ENCODE measurements around the gene TSPAN6. TPM values are rescaled to one million over a fixed set of nuclear protein-coding genes. Genes with fewer than 3 reads are reported as not detected.

The TSPAN6 gene
- total and polyA plus RNA-seq, 9 of the 15 experiments (the other 6 are each of a cell fraction or from before 2014, with no cell fraction given): 0.04 to 0.68 (median 0.11) TPM; not detected in 6

- CTCF ChIA-PET (ENCODE audit: low intra/inter-chr PET ratio): no interaction called here
- Histone ChIP-seq H3K27me3 (ENCODE audit: control insufficient read depth in 2 of 2, insufficient read depth in 2 of 2, low read length in 2 of 2) (no peaks in the 10 kb centered on the region), H3K36me3 (ENCODE audit: control insufficient read depth, insufficient read depth, low read length) (no peaks in the 10 kb centered on the region), H3K4me1 (replicated peaks in 1 of 2; ENCODE audit: control insufficient read depth in 2 of 2, insufficient read depth in 2 of 2, low read length in 2 of 2) (no peaks in the 10 kb centered on the region), H3K9me1 (ENCODE audit: control insufficient read depth, insufficient read depth, low read length) (no peaks in the 10 kb centered on the region), H3K4me3 (no peak overlapping the region), H3K9ac (ENCODE audit: insufficient read depth in 1 of 2, low read depth in 2 of 2, low read length in 2 of 2) (no peak overlapping the region), H3K4me2 (ENCODE audit: insufficient read depth, low read length) (no peak overlapping the region), H3K9me3 (replicated peaks; ENCODE audit: control insufficient read depth, insufficient read depth, low read depth, low read length) (no peaks in the 10 kb centered on the region), H4K20me1 (replicated peaks; ENCODE audit: control insufficient read depth, insufficient read depth, low read length) (no peaks in the 10 kb centered on the region), H2AFZ (ENCODE audit: low read depth, low read length) (no peak overlapping the region), H3K79me2 (ENCODE audit: control insufficient read depth, insufficient read depth, low read length) (no peaks in the 10 kb centered on the region), H3K27ac (ENCODE audit: extremely low read depth, low read depth, low read length) (no peak overlapping the region)
- in situ Hi-C loops (cut with MboI): no loop called here
- no peak for ATAC-seq
- 0% methylated on average over 2 of the region's 2 CpGs for WGBS (ENCODE audit: insufficient coverage, low coverage, missing lambda C conversion rate)
- intact Hi-C loops (cut with micrococcal nuclease): no loop called here
- BruUV-seq (replicated peaks): no TSS peak
- POLR2A ChIA-PET: interaction anchor here (1.2 kb wide), 1 partner anchor 15 kb away, joined by 3 read pairs; no protein-coding TSS in a partner anchor
- no peak for FAIRE-seq
- no peak for DNase-seq (ENCODE audit: extremely low read depth in 1 of 4, low spot score in 3 of 4)
- TF ChIP-seq ZEB2 (IDR thresholded peaks at IDR 0.05) (no peak), RBBP5 (IDR thresholded peaks at IDR 0.05; ENCODE audit: borderline replicate concordance, insufficient read depth, low read length, poor library complexity, severe bottlenecking) (no peak), ZBTB7A (IDR thresholded peaks at IDR 0.05; ENCODE audit: borderline replicate concordance, control insufficient read depth, low read depth, low read length) (no peak)
Observed at GRCh38 chrX:100652266-100652665, 15.7 kb upstream of the TSPAN6 start.

- no peaks in the 10 kb centered on the region for H3K36me3 ChIP-seq (ENCODE audit: control insufficient read depth, insufficient read depth, low read length)
- WGBS (ENCODE audit: insufficient coverage, low coverage, missing lambda C conversion rate): 0% methylated on average over 1 of the region's 1 CpG
- H3K4me1 ChIP-seq (replicated peaks in 1 of 2; ENCODE audit: control insufficient read depth in 2 of 2, insufficient read depth in 2 of 2, low read length in 2 of 2): no peaks in the 10 kb centered on the region
- in situ Hi-C loops (cut with MboI) (no loop called here), intact Hi-C loops (cut with micrococcal nuclease) (no loop called here)
- POLR2A ChIA-PET: no interaction called here
- ATAC-seq (no peak), DNase-seq (ENCODE audit: extremely low read depth in 1 of 4, low spot score in 3 of 4) (no peak), FAIRE-seq (no peak)
- H3K9me3 ChIP-seq (replicated peaks; ENCODE audit: control insufficient read depth, insufficient read depth, low read depth, low read length): no peaks in the 10 kb centered on the region
- H3K9me1 ChIP-seq (ENCODE audit: control insufficient read depth, insufficient read depth, low read length): no peaks in the 10 kb centered on the region
- H3K27me3 ChIP-seq (ENCODE audit: control insufficient read depth in 2 of 2, insufficient read depth in 2 of 2, low read length in 2 of 2): no peaks in the 10 kb centered on the region
- H3K27ac ChIP-seq (ENCODE audit: extremely low read depth, low read depth, low read length): no peak overlapping the region
- no peaks in the 10 kb centered on the region for H3K79me2 ChIP-seq (ENCODE audit: control insufficient read depth, insufficient read depth, low read length)
- H3K4me3 ChIP-seq: no peak overlapping the region
- H3K4me2 ChIP-seq (ENCODE audit: insufficient read depth, low read length): no peak overlapping the region
- no peaks in the 10 kb centered on the region for H4K20me1 ChIP-seq (replicated peaks; ENCODE audit: control insufficient read depth, insufficient read depth, low read length)
- H3K9ac ChIP-seq (ENCODE audit: insufficient read depth in 1 of 2, low read depth in 2 of 2, low read length in 2 of 2): no peak overlapping the region
- no TSS peak for BruUV-seq (replicated peaks)
- CTCF ChIA-PET (ENCODE audit: low intra/inter-chr PET ratio): no interaction called here
- no peak overlapping the region for H2AFZ ChIP-seq (ENCODE audit: low read depth, low read length)
- no peak for TF ChIP-seq ZSCAN29 (IDR thresholded peaks at IDR 0.05)
- no peak for TF ChIP-seq AFF1 (IDR thresholded peaks at IDR 0.05; ENCODE audit: low read depth in 1 of 2, partially characterized antibody in 2 of 2)
- TF ChIP-seq TAF9B (IDR thresholded peaks at IDR 0.05; ENCODE audit: partially characterized antibody): no peak
- TF ChIP-seq KDM2B (CRISPR knock-in tag; IDR thresholded peaks at IDR 0.05): no peak
- no peak for TF ChIP-seq ZBTB34 (CRISPR knock-in tag; IDR thresholded peaks at IDR 0.05)
- TF ChIP-seq ZC3H8 (IDR thresholded peaks at IDR 0.05): no peak
- no peak for TF ChIP-seq NR0B1 (IDR thresholded peaks at IDR 0.05; ENCODE audit: partially characterized antibody)
Observed at GRCh38 chrX:100650841-100651240, 14.2 kb upstream of the TSPAN6 start.
